ENCODE data around the gene TEX53.

The TEX53 gene

DNA sequence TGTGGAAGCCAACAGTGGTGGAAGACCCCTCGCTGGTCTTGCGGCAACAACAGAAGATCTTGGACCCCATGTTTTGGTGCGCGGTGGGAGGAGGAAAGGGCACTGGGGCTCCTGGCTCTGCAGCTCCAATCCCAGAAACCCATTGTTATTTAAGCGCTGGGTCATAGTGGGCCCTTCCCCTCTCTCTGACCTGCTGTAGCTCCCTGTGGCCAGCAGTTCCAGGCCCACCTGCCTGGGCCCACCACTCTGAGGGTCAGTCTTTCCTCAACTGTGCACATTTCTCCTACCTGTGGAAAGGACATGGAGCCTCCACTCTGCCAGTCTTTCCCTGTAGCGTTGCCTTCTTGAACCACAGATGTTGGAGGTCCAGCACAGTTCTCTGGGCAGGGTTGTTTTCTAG, at the start of gene TEX53:
Gene TEX53, minus strand, starts transcription at position 101 of the 400 bp plus-strand sequence. Its CDS starts 31 bp downstream, at position 70.
- DNase-seq = no peak

DNA sequence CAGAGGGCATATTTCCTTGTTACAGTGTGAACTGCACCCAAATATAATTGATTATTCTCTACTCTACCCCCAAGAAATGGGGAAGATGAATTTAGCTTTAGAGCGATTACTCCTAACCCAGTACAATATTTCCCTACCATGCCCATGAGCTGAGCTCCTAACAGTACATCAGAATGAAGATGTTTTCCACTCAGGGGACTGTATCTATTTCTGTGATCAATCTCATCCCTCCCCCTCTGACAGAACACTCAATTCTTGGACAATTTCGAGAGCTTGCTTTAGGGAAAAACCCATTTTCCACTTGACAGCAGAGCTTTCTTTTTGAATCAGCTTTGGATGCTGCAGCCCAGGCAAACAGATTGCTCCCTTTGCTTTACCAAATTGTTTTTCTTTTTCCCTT, 49.1 kb upstream of the TEX53 start:
- DNase-seq = no peak

DNA sequence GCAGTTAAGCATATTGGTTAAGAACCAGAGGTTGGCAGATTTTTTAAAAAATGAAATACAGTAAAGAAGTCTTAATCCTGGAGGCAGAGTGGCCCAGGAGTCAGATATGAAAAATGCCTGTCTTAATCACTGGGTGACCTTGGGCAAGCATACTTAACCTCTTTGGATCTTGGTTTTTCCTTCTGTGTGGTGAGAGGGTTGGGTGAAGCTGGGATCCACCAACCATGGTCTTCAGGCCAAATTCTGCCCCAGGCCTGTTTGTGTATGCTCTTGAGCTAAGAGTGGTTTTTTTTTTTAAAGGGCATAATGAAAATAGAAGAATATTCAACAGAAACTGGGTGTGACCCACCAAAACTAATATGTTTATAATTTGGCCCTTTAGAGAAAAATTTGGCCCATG, 44.4 kb upstream of the TEX53 start:
- no peak for DNase-seq

DNA sequence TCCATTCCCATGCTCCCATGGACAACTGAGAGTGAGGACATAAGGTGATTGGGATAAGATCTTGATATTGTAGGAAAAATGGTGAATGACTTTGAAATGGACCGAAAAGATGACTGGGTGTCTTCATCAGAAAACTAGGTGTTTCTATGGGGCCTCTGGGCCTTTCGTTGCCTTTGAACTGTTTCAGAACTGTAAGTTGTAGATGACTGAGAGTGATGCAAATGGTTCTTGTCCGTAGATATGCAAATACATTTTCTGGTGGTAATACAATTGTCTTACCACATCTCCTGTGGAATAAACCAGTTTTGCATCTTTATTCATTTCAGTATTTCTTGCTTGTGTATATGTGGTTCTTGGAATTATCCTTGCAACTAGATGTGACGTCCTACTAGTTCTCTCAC, 40.3 kb upstream of the TEX53 start:
- DNase-seq = peak; percentile 84

DNA sequence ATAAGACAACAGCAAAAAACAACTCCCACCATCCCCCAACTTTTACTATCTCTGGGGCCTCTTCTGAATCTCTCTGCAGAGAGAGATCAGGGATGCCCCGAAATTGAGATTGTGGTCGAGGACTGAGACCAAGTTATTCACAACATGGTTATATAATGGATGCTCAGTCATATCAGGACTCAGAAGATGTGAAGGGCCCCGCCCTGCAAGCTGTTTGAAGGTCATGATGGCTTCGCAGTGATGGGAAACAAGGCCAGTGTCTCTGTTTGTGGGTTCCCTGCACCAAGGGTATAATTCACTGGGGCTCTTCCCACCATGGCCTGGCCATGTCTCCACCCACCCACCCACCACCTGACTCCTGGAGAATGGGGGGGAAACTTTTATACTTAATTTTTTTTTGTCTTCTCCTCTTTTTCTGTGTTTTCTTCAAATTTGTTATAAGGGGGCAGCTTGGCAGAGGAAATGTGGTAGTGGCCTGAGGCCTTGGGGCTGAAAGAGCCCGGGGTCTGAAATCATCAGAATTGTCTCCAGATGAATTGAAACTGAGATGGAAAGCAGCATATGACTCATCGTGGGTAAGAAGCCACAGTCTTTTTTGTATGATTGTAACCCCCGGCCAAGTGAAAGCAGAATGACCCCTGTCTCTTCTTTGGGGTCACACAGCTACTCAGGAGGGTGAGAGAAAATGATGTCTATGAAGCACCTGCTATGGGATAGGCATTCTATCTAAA, 39.4 kb upstream of the TEX53 start:
- DNase-seq = peak; percentile 94

DNA sequence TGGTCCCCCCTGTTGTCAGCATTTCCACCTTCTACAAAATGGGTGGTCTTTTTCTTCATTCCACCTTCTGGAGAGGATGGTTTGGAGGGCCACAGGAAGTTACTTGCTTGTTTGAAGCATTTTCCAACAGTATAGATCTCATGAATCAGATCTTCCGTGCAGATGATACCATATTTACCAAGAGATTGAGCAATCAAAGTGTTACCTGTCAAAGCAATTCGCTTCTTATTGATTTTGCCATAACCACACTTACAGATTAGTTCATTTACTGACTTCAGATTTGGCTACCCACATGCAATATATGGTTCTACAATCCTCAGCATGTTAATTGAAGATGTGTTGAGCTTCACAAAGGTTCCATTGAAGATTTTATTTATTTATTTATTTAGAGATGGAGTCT, 38.3 kb upstream of the TEX53 start:
- DNase-seq = peak; percentile 60

DNA sequence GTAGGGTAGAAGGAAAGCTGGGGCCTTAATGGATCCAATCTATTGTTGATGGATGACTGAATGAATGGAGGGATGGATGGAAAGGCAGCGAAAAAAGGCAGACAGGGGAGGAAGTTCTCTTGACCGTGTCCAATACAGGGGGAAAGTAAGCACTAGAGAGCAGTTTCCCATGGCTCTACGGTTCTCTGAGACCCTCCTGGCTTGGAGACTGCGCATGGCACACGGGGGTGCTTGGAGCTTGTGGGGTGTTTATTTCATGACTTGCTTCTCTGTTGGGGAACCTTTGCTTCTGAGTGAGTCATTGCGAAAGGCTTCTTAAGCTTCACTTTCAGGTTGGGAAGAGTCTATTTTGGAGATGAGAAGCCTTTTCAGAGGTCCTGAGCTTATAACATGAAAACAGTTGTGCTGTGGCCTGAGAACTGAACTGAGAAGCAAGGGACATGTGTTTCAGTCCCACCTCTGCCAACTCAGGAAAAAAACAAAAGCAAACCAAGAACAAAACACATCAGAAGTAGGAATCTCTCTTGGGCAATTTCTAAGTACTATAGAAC, 37.2 kb upstream of the TEX53 start:
- DNase-seq = peak; percentile 82

DNA sequence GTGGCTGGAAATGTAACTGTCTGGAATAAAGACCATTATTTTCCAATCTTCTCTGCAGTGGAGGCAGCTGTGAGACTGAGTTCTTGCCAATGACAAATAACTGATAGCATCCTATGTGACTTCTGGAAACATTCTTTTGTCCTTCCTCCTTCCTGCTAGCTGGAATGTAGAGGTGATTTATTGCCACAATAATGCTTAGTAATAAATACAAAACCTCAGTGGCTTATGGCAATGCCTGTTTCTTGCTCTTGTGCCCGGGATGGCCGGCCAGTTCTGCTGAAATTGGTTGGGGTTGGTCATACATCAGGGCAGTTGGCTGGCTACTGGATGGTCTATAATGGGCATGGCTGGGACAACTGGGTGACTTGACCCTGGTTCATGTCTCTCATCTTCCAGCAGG, 36.5 kb upstream of the TEX53 start:
- no peak for DNase-seq

DNA sequence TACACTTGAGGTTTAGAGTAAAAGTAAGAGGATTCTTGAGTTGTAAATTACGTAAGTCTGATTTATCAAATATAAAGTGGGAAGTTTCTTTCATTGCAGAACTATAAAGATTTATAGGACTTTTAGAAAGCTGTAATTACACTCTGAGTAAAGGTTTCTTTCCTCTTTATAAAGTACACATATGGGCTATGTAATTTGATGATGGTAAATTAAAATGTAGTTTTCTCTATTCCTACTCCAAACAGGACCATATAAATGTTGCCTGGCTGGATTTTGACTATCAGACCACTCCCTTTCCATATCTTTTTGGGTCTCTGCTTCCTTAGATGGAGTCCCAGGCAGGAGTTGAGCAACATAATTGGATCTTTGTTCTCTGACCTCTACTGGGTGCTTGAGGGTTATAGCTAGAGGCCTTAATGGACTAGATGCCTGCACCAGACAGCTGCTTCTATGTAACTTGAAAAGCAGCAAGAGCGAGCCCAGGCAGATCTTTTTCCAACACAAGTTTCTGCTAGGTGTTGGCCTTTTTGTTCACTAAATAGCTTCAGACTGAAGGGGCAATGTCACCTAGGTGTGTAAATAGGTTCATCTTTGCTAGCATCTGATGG, 35.7 kb upstream of the TEX53 start:
- DNase-seq = no peak

DNA sequence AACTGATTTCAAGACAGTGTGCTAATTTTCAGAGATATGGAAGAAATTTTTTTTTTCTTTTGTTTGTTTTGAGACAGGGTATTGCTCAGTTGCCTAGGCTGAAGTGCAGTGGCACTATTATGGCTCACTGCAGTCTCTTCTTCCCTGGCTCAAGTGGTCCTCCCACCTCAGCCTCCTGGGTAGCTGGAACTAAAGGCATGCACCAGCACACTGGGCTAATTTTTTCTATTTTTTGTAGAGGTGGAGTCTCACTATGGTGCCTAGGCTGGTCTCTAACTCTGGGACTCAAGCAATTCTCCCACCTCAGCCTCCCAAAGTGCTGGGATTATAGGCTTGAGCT, 34.3 kb upstream of the TEX53 start:
- no peak for DNase-seq

DNA sequence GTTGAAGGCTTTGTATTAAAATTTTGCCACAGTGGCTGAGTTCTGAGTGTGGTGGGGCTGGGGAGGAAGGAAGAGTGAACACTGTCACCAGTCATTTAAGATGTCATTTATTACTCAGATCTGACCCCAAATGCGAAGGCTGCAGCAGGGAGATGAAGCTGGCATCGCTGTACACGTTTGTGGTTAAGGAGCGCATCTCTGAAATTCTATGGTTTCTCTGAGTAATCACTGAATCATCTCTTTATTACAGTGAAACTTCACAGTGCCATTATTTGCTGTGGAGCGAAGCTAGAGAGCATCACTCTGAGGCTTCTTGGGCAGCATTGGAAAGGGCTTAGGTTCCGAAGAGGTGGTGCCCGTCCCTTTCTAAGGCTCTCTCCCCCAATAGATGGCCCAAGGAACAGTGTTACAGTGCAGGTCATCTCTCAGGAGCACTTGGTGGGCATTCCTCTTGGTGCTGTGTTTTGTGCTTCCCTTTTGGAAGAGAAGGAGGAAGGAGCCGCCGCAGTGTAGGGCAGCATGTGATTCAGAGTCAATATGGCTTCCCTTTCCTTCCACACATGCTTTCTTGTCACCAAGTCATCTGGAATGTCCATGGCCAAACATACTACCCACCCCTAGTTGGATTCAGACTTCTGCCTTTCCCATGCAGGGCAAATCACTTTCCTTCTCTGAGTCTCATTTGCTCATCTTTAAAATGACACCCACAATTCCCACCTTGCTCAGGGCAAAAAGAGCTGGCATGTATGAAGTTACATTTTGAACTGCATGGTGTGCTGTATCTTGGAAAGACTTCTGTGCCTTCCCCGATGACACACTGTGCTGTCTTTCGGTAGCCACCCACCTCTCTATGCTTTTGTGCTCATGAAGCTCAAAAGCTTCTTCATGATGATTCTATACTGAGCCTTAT, 33.7 kb upstream of the TEX53 start:
- DNase-seq = peak; percentile 97

DNA sequence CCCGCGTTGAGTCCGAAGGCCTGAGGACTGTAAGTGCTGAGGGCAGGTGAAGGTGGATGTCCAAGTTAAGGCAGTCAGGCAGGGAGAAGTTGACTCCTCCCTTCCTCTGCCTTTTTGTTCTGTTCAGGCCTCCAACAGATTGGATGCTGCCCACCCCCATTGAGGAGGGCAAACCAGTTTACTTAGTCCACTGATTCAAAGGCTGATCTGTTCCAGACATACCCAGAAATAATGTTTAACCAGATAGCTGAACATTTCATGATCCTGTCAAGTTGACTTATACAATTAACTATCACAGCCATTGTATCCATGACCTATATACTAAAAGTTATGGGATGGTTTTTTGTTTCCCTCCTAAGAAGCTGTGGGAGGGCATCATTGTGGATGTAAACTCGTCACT, 32.7 kb upstream of the TEX53 start:
- no peak for DNase-seq

DNA sequence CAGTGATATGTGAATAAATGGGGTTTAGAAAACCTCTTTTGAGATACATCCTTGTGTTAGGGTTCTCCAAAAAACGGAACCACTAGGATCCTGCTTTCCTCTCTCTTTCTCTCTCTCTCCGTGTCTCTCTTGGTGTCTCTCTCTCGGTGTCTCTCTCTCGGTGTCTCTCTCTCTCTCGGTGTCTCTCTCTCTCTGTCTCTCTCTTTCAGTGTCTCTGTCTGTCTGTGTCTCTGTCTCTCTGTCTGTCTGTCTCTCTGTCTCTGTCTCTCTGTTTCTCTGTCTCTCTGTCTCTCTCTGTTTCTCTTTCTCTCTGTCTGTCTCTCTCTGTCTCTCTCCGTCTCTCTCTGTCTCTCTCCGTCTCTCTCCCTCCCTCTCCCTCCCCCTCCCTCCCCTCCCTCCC, 32.2 kb upstream of the TEX53 start:
- DNase-seq = no peak

DNA sequence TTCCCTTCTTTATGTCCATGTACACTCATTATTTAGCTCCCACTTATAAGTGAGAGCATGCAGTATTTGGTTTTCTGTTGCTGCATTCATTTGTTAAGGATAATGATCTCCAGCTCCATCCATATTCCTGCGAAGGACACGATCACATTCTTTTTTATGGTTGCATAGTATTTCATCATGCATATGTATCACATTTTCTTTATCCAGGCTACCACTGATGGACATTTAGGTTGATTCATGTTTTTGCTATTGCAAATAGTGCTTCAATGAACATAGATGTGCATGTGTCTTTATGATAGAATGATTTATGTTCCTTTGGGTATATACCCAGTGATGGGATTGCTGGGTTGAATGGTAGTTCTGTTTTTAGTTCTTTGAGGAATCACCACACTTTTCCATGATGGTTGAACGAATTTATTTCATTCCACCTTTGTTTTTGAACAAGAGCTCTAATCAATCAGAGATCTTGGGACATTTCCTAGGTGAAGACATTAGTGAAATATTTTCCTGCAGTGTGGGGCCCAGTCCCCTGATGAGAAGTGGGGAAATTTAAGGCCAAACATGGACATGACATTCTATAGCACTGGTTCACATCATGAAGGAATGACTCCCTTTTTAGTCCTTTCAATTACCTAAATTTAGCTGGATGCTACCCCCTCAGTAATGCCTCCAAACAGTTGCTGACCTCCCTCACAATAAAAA, 31.5 kb upstream of the TEX53 start:
- no peak for DNase-seq

DNA sequence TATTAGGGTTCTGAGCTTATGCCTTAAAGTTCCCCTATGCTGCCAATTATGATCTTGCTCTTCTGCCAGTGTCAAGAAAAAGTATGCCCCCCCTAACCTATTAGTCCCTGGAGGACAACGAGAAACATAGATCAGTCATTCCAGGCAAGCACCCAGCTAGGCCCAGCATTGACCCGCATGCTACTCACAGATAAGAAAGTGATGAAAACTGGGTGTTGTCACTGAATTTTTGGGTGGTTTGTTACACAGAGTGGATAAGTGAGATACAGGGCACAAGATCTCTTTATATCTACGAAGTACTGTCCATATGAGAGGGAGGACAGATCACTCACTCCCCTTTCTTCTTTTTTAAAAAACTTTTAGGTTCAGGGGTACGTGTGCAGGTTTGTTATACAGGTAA, 30.8 kb upstream of the TEX53 start:
- no peak for DNase-seq

DNA sequence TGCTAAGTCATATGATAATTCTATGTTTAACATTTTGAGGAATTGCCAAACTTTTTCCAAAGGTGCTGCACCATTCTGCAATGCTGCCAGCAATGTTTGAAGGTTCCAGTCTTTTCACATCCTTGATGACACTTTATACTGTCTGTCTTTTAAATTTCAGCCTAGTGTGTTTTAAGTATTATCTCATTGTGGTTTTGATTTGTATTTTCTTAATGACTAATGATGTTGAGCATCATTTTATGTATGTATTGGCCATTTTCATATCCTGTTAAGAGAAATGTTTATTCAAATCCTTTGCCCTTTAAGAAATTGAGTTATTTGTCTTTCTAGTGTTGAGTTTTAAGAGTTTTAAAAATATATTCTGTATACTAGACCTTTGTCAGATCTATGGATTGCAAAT, 29.4 kb upstream of the TEX53 start:
- DNase-seq = no peak

DNA sequence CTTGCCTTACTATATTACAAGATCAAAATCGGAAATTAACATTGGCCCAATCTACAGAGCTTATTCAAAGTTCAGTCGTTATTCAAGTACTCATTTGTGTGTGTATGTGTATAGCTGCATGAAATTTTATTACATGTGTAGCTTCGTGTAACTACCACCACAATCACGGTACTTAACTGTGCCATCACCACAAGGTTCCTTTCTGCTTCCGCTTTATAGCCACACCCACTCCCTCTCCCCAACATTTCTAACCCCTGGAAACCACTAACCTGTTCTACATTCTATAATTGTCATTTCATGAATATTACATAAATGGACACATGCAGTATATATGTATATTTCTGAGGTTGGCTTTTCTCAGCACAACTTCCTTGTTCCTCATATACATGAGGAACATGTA, 28.3 kb upstream of the TEX53 start:
- no peak for DNase-seq

DNA sequence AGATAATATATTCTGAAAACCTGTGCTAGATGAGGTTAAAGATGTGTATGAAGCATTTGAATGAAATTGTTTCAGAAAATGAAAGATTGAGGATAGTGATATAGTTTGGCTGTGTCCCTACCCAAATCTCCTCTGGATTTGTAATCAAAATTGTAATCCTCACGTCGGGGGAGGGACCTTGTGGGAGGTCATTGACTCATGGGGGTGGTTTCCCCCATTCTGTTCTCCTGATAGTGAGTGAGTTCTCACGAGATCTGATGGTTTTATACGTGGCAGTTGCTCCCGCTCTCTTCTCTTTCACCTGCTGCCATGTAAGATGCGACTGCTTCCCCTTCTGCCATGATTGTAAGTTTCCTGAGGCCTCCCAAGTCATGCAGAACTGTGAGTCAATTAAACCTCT, 26.4 kb upstream of the TEX53 start:
- DNase-seq = no peak

DNA sequence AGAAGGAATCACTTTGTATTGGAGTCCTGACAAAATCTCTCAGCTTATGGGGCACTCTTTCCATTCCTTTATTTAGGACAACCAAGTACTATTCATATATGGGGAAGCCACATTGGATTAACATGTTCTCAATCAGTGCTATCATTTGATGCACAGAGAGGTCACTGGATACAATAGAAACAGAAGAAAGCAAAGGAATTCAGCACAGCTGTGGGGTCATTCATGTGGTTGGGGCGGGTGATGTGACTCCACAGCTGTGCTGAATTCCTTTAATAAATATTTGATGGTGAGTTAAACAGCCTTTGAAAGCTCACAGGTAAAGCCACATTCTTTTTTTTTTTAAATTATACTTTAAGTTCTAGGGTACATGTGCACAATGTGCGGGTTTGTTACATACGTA, 25.2 kb upstream of the TEX53 start:
- DNase-seq = no peak

DNA sequence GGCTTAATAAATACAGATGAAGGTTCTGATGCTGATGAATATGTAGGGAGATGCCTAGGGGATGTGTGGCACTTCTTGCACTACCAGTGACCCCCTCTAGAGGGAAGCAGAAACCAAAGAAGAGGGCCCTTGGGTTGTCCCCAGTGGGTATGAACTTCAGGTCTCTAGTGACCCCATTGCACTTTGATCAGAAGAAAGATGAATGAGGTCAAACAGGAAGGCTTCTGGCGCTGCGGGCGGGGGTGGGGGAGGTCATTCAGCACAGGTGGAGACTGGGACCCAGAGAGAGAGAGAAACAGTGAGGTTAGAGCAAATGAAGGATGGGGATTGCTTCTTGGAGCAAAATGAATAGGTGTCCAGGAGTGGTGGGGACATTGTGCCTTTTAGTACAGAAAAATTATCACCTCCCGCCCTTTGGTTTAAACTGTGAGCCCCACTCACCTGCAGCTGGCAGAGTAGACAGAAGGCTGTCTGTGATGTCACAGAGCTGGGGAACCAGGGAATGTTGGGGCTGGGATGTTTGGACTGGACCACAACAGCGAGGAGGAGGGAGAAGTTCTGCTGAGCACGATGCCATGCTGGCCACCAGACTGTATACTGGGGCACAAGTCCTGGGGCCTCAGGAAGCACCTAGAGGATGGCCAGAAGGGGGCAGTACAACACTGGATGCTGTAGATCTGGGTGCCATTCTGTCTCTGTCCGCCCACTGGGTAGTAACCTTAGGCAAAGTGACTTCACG, 24.2 kb upstream of the TEX53 start, which contains the start of gene TEX48:
Gene TEX48, minus strand, starts transcription at position 599 of the 739 bp plus-strand sequence. CDS start 10,469 bp downstream, outside the sequence.
- peak; percentile 91 for DNase-seq

DNA sequence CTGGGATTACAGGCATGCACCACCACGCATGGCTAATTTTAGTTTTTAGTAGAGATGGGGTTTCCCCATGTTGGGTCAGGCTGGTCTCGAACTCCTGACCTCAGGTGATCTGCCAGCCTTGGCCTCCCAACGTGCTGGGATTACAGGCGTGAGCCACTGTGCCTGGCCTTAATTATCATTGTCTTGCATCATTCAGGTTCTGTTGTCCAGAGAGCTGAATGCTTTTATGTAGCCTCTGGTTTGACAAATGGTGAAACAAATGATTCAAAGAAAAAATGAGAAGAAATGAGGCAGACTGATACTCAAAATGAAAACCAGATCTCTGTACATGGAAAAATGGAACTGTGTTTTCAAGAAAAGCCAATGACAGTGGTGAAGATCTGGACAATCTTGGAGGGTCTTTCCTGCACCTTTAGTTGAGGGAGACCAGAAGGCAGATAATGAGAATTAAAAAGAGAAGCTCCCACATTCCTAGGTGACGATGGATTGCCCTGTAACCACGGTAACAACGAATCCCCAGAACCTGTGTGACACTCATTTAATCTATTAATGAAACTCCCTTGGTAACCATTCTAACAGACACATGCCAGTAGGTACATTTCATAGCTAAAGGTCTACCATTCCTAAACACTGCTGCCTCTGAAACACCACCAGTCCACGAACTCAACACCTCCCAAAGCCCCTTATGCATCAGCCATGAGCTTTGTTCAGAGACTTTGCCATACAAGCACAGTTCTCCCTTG, 22.8 kb upstream of the TEX53 start:
- peak; percentile 32 for DNase-seq

All from activated CD4-positive, alpha-beta T cell treated with anti-CD3 and anti-CD28 coated beads, Interleukin-10, Interleukin-2, amounts not matched to agents 100 ng/mL and 50 ng/mL, durations not matched to agents 16 hours and 8 hours (primary cell).